NK-92 (cell line): ENCODE results near the gene SIGLEC5.

Experiments
- DNase-seq: peaks from one replicate; lab custom pipeline; 2025; ENCODE audit not compliant: unreplicated experiment; lab: John Stamatoyannopoulos, UW

The SIGLEC5 gene

DNA sequence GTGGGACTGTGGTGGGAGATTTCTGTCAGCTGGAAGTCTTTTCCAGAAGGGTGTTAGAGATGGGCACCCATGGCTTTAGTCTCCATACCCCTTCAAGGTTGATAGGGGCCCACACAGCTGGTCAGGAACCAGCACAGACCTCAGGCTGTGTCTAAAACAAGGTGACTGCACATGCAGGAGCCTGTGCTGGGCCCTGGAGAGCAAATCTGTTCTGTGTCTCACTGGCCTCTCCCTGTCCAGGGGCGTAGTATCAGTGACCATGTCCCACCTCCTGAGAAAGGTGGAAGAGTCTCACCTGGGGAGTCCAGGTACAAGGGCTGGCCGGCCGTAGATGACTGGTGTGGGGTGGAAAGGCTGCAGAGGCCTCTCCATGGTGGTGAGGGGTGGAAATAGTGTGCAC is 39.8 kb downstream of the SIGLEC5 start:
- DNase-seq, result no peak

DNA sequence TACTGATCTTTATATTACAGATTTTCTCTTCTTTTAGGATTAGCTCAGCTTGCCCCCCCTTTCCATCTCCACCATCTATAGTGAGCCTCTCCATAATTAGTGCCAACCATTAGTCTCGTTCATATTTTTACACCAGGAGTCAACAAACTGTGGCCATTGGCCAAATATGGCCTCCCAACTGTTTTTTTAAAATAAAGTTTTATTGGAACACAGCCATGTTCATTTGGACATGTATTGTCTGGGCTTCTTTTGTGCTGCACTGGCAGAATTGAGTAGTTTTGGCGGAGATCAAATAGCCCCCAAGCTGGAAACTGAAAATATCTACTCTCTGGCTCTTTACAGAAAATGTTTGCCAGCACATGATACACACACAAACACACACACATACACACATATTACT is 40.7 kb downstream of the SIGLEC5 start:
- no peak for DNase-seq

DNA sequence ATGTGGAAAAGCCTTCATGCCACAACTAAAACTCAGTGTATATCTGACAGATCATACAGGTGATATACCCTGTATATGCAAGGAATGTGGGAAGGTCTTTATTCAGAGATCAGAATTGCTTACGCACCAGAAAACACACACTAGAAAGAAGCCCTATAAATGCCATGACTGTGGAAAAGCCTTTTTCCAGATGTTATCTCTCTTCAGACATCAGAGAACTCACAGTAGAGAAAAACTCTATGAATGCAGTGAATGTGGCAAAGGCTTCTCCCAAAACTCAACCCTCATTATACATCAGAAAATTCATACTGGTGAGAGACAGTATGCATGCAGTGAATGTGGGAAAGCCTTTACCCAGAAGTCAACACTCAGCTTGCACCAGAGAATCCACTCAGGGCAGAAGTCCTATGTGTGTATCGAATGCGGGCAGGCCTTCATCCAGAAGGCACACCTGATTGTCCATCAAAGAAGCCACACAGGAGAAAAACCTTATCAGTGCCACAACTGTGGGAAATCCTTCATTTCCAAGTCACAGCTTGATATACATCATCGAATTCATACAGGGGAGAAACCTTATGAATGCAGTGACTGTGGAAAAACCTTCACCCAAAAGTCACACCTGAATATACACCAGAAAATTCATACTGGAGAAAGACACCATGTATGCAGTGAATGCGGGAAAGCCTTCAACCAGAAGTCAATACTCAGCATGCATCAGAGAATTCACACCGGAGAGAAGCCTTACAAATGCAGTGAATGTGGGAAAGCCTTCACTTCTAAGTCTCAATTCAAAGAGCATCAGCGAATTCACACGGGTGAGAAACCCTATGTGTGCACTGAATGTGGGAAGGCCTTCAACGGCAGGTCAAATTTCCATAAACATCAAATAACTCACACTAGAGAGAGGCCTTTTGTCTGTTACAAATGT is 42.7 kb downstream of the SIGLEC5 start:
- DNase-seq, result no peak

DNA sequence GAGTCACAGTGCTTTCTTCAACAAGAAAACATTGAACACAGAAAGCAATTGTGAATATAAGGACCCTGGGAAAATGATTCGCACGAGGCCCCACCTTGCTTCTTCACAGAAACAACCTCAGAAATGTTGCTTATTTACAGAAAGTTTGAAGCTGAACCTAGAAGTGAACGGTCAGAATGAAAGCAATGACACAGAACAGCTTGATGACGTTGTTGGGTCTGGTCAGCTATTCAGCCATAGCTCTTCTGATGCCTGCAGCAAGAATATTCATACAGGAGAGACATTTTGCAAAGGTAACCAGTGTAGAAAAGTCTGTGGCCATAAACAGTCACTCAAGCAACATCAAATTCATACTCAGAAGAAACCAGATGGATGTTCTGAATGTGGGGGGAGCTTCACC is 43.4 kb downstream of the SIGLEC5 start:
- DNase-seq, result no peak

DNA sequence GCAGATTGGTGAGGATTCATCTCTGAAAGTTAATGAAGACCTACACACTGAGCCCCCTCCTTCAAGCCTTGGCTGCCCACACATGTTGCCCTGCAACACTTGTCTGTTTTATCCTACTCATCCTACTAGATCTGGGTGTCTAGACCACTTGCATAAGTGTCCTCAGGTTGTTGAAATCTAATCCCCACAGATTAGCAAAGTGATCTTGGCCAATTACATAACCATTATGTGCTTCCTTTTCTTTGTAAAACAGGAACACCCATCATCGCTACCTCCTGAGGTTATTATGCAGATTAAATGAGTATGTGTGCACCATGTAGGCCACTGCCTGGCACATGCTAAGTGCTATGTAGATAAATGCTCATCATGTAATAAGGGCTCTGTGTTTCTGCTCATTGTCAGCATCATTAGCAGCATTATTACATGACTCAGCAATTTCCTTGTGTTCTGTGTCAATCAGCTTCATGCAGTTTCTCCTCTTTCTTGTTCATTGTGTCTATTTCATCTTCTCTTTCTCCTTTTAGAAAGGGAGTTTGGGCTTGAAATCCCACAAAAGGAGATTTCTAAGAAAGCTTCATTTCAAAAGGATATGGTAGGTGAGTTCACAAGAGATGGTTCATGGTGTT is 44.0 kb downstream of the SIGLEC5 start:
- DNase-seq, result no peak

DNA sequence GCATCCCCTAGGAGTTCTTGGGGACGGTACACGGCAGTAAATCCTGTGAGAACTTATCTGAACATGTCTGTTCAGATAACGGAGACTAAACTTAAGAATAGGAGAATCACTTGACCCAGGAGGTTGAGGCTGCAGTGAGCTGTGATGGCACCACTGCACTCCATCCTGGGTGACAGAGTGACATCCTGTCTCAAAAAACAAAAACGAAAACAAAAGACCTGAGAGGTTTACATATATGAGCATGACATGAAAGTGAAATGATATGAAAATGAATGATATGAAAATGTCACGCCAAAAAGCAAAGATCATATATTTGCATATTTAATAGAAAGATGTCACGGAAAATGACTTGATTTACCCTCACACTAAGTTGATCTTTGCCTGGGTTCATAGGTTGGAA is 53.4 kb downstream of the SIGLEC5 start:
- DNase-seq, result no peak

DNA sequence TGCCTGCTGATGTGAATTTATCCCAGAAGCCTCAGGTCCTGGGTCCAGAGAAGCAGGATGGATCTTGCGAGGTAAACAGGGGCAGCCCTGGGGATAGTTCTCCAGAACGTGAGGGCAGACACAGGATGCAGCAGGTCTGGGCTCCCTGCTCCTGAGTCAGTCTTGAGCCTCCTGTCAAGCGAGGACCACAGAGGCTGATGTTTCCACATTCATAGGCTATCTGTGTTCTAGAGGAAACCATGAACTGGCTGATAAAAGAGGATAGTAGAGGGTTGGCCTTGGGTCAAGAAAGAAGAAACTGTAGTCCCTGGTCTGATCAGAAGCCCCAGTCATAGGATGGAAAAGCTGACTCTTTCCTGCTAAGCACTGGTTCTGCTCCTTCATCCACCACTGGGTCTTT is 56.9 kb downstream of the SIGLEC5 start:
- no peak for DNase-seq

DNA sequence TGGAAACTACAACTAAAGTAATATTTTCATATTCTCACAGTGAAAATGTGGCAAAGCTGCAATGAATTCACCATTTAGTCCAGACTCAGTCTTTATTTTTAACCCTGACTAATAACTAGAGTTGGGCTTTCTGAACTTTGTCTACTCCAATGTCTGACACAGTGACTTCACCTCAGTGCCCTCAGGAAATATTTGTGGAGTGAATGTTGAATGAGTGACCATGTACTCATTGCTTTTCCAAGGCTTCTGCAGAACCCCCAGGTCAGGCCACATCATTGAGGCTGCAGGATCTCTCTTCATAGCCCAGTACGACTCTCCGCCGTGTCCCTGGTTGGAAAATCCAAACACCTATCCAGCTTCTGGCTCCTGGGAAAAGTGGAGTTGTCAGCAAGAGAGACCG is 57.3 kb downstream of the SIGLEC5 start:
- DNase-seq, result no peak

DNA sequence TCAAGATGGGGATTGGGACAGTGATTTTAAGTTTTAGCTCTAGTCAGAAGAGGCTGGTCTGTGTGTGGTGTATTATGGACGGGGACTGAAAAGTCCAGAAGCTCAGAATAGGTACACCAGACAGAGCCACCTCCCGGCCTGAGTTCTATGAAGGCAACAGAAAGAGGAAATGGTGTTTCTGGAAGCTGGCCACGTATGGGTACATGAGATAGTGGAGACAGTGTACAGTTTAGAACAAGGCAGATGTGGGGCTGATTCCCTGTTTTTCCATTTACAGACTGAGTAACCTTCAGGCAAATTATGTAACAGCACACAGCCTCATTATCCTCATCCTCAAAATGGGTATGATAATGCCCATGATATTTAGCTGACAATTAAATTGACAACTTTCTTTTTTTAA is 57.8 kb downstream of the SIGLEC5 start:
- no peak for DNase-seq

DNA sequence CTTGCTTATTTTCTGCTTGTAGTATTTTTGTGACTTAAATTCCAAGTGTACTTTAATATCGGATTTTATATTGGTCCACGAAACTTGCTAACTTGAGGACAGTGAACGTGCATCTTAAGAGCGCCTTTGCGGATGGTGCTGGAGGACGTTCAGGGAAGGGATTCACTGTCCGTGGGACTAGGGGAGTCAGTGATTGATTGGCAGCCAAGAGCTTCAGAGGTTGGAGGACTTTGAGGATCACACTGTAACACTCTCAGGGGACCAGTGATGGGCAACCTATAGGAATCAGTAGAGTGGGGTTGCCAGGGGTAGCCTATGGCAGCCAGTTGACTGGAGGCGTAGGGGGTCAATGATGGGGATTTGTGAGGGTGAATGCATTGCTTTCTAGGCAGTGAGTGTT is 58.6 kb downstream of the SIGLEC5 start:
- DNase-seq, result no peak

DNA sequence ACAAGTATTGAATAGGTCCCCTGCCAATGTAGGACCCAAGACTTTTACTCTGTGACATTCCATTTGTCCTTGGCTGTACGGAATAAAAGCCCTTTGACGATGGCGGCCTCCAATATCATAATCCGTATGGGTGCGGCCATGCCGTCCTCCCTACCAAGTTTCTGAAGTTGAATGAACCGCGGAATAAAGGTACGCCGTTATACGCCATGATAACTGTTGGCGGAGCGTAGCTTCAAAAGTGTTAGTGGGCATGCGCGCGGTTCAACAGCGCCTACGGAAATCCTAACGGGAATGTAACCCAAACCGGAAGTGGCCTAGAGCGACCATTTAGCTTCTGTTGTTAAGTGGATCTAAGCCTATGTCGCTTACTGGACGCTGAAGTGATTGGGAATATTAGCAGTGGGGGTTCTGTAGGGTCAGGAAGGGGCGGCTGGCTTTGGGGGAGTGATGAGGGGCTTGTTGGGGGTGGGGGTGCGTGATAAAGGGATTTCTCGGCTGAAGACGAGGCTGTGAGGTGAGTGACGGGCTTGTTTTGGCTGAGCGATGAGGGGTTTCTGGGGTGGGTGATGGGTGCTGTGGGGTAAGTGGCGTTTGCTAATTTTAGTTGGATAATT is 59.1 kb downstream of the SIGLEC5 start, which contains the start of gene ZNF175:
Gene ZNF175 (plus strand): TSS at position 322 of the 614 bp plus-strand sequence. CDS start 2,047 bp downstream, outside the sequence.
- DNase-seq, result no peak

DNA sequence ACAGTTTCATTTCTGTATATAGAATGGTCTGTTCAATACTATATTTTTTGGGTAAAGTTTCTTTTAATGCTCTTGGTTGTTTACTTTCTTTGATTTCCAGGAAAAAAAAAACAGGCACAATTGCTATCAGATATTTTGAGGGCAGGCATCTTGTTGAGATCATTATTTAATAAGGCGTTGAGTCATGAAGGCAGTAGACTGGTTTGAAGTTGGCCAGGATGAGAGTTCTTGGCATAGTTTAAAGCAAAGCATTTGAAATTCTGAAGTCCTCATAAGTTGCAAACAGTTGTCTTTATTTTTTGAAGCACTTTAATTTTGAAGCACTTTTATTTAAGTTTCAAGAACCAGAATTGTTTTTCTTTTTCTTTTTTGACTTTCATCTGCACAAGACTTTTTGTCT is 61.7 kb downstream of the SIGLEC5 start:
- no peak for DNase-seq

DNA sequence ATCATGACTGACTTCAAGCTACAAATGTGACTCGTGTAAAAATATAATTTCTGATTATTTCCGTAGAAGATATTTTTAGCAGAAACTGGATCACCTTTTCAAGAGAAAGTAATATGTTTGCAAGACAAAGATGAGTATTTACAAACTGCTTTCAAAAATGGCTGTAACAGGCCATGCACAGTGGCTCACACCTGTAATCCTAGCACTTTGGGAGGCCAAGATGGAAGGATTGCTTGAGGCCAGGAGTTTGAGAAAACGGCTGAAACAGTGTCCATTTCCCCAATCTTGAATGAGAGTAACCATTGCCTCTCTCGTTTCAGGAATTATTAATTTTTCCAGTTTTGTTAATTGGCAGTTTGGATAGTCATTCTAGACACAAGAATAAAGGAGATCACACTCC is 62.6 kb downstream of the SIGLEC5 start:
- DNase-seq, result no peak

DNA sequence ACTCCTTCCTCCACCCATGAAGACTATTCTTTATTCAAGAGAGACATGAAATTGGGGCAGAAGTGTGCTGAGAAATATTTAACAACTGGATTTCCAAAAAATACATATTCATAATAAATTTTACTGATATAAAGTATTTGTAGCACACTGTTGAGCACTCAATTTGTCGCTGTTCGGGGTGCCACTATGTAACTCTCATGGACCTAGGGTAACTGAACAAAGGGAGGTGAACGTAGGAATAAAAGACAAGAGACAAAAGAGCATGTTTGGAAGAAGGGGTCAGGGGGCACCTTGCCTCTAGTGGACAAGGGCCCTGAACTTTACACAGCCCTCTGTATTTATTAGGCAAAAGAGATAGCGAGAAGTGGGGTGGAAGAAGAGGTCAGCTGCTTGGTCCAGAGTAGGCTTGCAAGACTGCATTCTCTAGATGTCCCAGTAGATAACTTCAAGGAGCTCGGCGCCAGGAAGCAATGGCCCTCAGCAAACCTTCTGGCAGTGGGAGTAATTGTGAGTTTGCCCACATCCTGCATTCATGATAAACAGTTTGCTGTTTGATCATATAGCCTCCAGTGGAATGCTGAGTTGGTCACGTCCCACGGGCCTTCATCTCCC is 63.6 kb downstream of the SIGLEC5 start:
- no peak for DNase-seq

DNA sequence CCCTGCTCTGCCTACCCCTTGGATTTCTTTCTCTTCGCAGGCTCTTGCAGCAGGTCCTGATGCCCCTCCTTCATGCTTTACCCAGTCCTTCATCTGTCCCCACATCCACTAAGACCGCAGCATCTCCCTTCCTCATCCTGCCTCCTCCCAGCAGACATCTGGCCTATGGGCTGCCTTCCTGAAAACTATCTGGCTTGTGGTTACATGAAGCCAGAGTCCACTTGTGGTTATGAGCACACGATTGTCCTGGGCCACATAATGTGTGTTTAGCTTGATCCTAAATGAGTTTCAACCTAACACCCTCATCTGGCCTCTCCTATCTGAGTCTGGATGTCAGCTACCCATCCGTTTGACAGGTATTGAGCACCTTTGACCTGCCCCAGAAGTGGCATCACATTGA is 64.6 kb downstream of the SIGLEC5 start:
- no peak for DNase-seq

DNA sequence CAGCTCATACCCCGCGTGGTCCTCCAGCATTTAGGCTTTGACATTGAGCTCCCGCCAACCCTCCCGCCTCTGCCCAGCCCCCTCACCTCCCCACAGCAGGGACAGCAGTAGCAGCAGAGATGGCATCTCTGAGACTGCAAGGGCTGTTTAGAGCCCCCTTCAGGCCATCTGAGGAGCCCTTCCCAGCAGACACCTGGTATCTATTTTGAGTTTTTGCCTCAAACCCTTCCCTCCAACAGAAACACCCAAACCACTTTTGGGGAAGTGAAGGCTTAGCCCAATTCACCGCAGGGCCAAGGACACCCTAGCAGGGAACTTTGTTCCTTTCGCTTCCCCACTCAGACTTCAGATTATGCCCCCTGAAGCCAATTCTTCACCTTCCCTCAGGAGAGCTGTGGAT is 65.4 kb downstream of the SIGLEC5 start:
- no peak for DNase-seq
